Measurements from ENCODE around the gene TFEB.

- TF ChIP-seq CTCF (IDR thresholded peaks at IDR 0.05) (no peak), POLR2A (IDR thresholded peaks at IDR 0.05) (no peak)
Measured at GRCh38 chr6:41757271-41757670, 21.9 kb upstream of the TFEB start.
